ENCODE results near the gene TNRC6A. TPM values are rescaled to one million over a fixed set of nuclear protein-coding genes. Genes with fewer than 3 reads are reported as not detected.
A peak's percentile ranks its signal among the peaks of the same experiment; 100 is the strongest.

Gene TNRC6A
- total and polyA plus RNA-seq, 3 experiments from 2014 or later, result 11.4 to 44.0 (median 40.4) TPM

DNA sequence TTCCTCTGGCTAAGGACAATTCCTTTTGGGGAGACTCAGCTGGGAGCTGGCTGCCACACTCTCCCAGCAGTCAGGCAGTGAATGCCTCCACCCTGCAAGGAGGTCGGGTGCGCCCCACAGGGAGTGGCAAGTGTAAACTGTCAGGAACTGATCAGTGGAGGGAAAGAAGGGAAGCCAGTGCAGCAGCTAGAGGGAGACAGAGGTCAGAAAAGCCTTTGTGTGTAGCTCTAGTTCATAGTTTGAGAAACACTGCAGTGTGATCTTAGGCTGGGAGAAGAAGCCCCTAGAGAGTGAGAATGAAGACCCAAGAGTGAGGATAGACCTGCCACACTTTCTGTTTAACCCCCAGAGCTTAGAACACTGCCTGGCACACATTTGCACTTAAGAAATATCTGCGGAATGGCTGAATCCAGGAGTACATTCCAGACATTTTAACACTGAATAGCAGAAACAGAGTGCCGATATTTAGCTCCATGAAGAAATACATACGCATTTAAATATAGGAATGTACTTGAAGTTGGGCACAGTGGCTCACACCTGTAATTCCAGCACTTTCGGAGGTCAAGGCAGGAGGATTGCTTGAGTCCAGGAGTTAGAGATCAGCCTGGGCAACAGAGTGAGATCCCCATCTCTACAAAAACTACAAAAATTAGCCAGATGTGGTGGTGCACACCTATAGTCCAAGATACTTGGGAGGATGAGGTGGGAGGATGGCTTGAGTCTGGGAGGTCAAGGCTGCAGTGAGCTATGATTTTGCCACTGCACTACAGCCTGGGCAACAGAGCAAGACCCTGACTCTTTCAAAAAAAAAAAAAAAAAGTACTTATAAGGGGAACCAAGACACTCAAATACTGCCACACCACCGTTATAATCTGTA is 105.2 kb downstream of the TNRC6A start:
- H3K27ac Mint-ChIP-seq, result no peak overlapping the region
- no peaks in the 10 kb centered on the region for H3K9me3 Mint-ChIP-seq
- H3K36me3 Mint-ChIP-seq, result peaks cover 5 to 6% (median 5%) of the 10 kb centered on the region in 3 donors
- peaks cover 0 to 1% (median 0%) of the 10 kb centered on the region in 3 donors for H3K4me1 Mint-ChIP-seq
- POLR2A ChIA-PET, result no interaction called here
- H3K27ac ChIP-seq (ENCODE audit: low read depth, low read length), result no peak overlapping the region
- no peaks in the 10 kb centered on the region for H3K9me3 ChIP-seq (ENCODE audit: low read length)
- no peak overlapping the region for H3K4me3 Mint-ChIP-seq
- no peak overlapping the region for H3K4me3 ChIP-seq (ENCODE audit: low read length)
- H3K4me1 ChIP-seq (ENCODE audit: insufficient read depth, low read length), result no peaks in the 10 kb centered on the region
- no peaks in the 10 kb centered on the region for H3K36me3 ChIP-seq (ENCODE audit: insufficient read depth, low read length)
- DNase-seq, result no peak
- no peaks in the 10 kb centered on the region for H3K27me3 Mint-ChIP-seq
- H3K27me3 ChIP-seq (ENCODE audit: insufficient read depth, low read length, poor library complexity, severe bottlenecking), result no peaks in the 10 kb centered on the region
- CTCF ChIA-PET, result interaction anchor here (0.8 to 1.3 kb wide), 3 partner anchors 9 to 391 kb away, joined by 3 to 4 read pairs (median 3); no protein-coding TSS in a partner anchor

DNA sequence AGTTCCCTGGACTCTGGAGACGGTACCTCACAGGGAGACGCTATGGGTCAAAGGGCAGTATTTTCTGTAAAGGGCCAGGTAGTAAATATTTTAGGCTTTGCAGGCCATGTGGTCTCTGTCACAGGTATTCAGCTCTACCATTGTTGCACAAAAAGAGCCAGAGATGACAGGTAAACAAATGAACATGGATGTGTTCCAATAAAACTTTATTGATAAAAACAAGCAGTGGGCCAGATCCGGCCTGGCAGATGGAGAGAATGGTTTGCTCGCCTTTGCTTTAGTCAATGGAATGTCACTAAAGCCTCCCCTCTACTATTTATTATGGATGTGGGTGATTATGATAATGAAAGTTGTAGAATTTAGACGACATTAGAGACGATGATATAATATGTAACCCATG is 107.4 kb downstream of the TNRC6A start:
- Histone ChIP-seq H3K9me3 (ENCODE audit: low read length) (no peaks in the 10 kb centered on the region), H3K27ac (ENCODE audit: low read depth, low read length) (no peak overlapping the region), H3K4me3 (ENCODE audit: low read length) (no peak overlapping the region), H3K36me3 (ENCODE audit: insufficient read depth, low read length) (no peaks in the 10 kb centered on the region), H3K4me1 (ENCODE audit: insufficient read depth, low read length) (no peaks in the 10 kb centered on the region), H3K27me3 (ENCODE audit: insufficient read depth, low read length, poor library complexity, severe bottlenecking) (no peaks in the 10 kb centered on the region)
- no peak overlapping the region for H3K27ac Mint-ChIP-seq
- ChIA-PET POLR2A (no interaction called here), CTCF (no interaction called here)
- peaks cover 0 to 2% of the 10 kb centered on the region in 2 donors for H3K27me3 Mint-ChIP-seq
- peaks cover 4 to 5% (median 4%) of the 10 kb centered on the region in 3 donors for H3K36me3 Mint-ChIP-seq
- no peak overlapping the region for H3K4me3 Mint-ChIP-seq
- H3K4me1 Mint-ChIP-seq, result peaks cover 0 to 1% (median 0%) of the 10 kb centered on the region in 3 donors
- no peak for DNase-seq
- H3K9me3 Mint-ChIP-seq, result no peaks in the 10 kb centered on the region

DNA sequence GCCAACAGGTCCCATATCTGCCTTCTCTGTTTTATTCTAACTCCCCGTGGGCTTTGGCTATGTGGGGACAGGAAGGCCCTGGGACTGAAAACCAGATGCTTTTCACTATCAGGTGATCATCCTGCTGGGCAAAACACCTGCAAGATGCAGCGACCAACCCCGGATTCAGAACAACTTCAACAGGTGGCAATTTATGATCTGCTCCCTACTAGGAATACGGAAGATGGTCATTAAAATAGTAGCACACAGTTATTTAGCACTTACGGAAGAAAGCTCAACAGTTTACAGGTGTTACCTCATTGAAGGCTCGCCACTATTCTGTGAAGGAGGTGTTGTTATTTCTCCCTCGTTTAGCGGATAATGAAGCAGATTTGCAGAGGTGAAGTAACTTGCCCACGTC is 108.5 kb downstream of the TNRC6A start:
- DNase-seq, result no peak
- H3K4me3 Mint-ChIP-seq, result no peak overlapping the region
- H3K4me1 Mint-ChIP-seq, result peaks cover 0 to 1% (median 0%) of the 10 kb centered on the region in 3 donors
- no peak overlapping the region for H3K27ac ChIP-seq (ENCODE audit: low read depth, low read length)
- H3K4me3 ChIP-seq (ENCODE audit: low read length), result no peak overlapping the region
- H3K4me1 ChIP-seq (ENCODE audit: insufficient read depth, low read length), result no peaks in the 10 kb centered on the region
- H3K27ac Mint-ChIP-seq, result no peak overlapping the region
- H3K36me3 ChIP-seq (ENCODE audit: insufficient read depth, low read length), result no peaks in the 10 kb centered on the region
- no peaks in the 10 kb centered on the region for H3K27me3 ChIP-seq (ENCODE audit: insufficient read depth, low read length, poor library complexity, severe bottlenecking)
- ChIA-PET POLR2A (no interaction called here), CTCF (no interaction called here)
- peaks cover 0 to 5% (median 2%) of the 10 kb centered on the region in 3 donors for H3K36me3 Mint-ChIP-seq
- peaks cover 0 to 2% of the 10 kb centered on the region in 2 donors for H3K27me3 Mint-ChIP-seq
- no peaks in the 10 kb centered on the region for H3K9me3 ChIP-seq (ENCODE audit: low read length)
- no peaks in the 10 kb centered on the region for H3K9me3 Mint-ChIP-seq

DNA sequence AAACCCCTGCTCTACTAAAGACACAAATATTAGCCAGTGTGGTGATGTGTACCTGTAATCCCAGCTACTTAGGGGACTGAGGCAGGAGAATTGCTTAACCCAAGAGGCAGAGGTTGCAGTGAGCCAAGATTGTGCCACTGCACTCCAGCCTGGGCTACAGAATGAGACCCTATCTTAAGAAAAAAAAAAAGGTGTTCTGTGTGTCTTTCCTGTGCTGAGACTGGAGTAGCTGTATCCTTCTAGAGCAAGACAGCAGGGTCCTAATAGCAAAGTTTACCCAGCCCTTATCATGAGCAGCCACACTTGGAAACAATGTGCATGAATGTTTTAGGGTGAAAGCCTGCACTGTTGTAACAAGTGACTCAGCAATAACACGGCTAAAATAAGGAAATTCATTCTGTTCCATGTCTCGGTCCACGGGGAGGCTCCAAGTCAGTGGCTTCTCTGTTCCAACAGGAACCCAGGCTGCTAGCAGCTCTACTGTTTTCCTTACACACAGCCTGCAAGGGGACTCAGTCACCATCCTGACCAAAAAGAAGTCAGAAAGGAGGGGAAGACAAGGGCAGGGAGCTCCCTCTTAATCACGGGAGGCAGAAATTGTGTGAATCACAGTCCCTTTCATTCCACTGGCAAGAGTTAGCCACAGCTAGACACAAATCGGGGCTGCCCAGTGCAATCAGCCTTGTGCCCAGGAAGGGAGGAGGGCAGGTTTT is 109.3 kb downstream of the TNRC6A start:
- ChIA-PET POLR2A (no interaction called here), CTCF (no interaction called here)
- Mint-ChIP-seq H3K4me1 (peaks cover 0 to 1% (median 0%) of the 10 kb centered on the region in 3 donors), H3K4me3 (no peak overlapping the region), H3K36me3 (peaks cover 0 to 6% (median 2%) of the 10 kb centered on the region in 3 donors), H3K27ac (peak overlapping the region in 2 of 8 donors; percentile 29 to 37), H3K9me3 (no peaks in the 10 kb centered on the region), H3K27me3 (peaks cover 0 to 2% of the 10 kb centered on the region in 2 donors)
- no peak overlapping the region for H3K4me3 ChIP-seq (ENCODE audit: low read length)
- H3K9me3 ChIP-seq (ENCODE audit: low read length), result no peaks in the 10 kb centered on the region
- no peak overlapping the region for H3K27ac ChIP-seq (ENCODE audit: low read depth, low read length)
- H3K27me3 ChIP-seq (ENCODE audit: insufficient read depth, low read length, poor library complexity, severe bottlenecking), result no peaks in the 10 kb centered on the region
- no peaks in the 10 kb centered on the region for H3K36me3 ChIP-seq (ENCODE audit: insufficient read depth, low read length)
- H3K4me1 ChIP-seq (ENCODE audit: insufficient read depth, low read length), result no peaks in the 10 kb centered on the region
- no peak for DNase-seq

DNA sequence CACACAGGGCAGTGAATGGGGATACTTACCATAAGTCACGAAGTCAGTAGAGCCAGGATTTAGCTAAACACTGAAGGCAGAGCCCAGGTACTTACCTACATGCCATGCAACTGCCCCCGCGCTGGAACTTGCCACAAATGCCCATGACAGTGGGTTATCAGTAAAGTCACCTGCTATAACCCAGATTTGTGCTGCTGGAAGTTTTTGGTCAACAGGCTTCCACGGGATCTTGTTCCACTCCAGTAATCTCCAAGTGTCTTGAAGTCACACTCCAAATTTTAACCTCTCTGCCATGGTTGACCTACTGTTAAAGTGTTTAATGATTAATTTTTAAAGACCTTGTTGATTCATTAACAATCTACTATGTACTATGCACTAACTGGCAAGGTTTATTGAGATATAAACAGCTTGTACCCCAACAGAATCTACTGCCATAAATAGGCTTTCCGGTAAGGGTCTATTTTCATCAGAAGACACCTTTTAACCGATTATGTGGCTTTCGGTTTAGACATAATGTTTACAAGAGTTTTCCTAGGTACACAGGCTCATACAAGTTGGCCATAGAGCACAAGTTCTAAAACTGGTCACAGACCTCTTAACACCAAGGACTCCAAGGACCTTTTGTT is 110.0 kb downstream of the TNRC6A start:
- Mint-ChIP-seq H3K36me3 (peaks cover 2 to 12% (median 3%) of the 10 kb centered on the region in 3 donors), H3K27me3 (peaks cover 0 to 2% of the 10 kb centered on the region in 2 donors), H3K4me3 (no peak overlapping the region), H3K9me3 (no peaks in the 10 kb centered on the region), H3K4me1 (peaks cover 0 to 1% (median 0%) of the 10 kb centered on the region in 3 donors), H3K27ac (no peak overlapping the region)
- Histone ChIP-seq H3K27me3 (ENCODE audit: insufficient read depth, low read length, poor library complexity, severe bottlenecking) (no peaks in the 10 kb centered on the region), H3K9me3 (ENCODE audit: low read length) (no peaks in the 10 kb centered on the region), H3K4me3 (ENCODE audit: low read length) (no peak overlapping the region), H3K4me1 (ENCODE audit: insufficient read depth, low read length) (no peaks in the 10 kb centered on the region), H3K36me3 (ENCODE audit: insufficient read depth, low read length) (no peaks in the 10 kb centered on the region), H3K27ac (ENCODE audit: low read depth, low read length) (no peak overlapping the region)
- POLR2A ChIA-PET, result no interaction called here
- DNase-seq, result no peak
- CTCF ChIA-PET, result no interaction called here

DNA sequence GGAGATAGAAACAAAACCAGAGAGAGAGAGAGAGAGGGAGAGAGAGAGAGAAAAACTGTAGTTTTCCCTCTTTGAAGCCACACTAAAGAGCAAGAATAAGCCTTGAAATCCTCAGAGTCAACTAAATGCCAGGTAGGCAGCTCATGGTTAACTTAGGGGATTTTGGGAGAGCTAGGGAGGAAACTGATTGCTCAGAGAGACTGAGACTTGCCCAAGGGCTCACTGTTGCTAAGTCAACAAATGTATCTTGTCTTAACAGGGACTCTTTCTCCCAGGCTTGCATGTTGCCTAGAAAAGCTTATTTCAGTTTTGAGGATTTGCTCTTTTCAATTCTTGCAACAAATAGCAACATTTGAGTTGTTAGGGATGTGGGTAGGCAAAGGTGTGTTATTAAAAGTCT is 111.8 kb downstream of the TNRC6A start:
- Histone ChIP-seq H3K9me3 (ENCODE audit: low read length) (no peaks in the 10 kb centered on the region), H3K27me3 (ENCODE audit: insufficient read depth, low read length, poor library complexity, severe bottlenecking) (no peaks in the 10 kb centered on the region), H3K4me3 (ENCODE audit: low read length) (no peak overlapping the region), H3K27ac (ENCODE audit: low read depth, low read length) (no peak overlapping the region), H3K4me1 (ENCODE audit: insufficient read depth, low read length) (no peaks in the 10 kb centered on the region), H3K36me3 (ENCODE audit: insufficient read depth, low read length) (no peaks in the 10 kb centered on the region)
- peaks cover 0 to 2% of the 10 kb centered on the region in 2 donors for H3K27me3 Mint-ChIP-seq
- peaks cover 2 to 10% (median 3%) of the 10 kb centered on the region in 3 donors for H3K36me3 Mint-ChIP-seq
- CTCF ChIA-PET, result interaction anchor here (0.9 kb wide), 1 partner anchor 9 kb away, joined by 3 read pairs; no protein-coding TSS in a partner anchor
- H3K9me3 Mint-ChIP-seq, result no peaks in the 10 kb centered on the region
- POLR2A ChIA-PET, result no interaction called here
- H3K4me3 Mint-ChIP-seq, result no peak overlapping the region
- DNase-seq, result no peak
- no peak overlapping the region for H3K27ac Mint-ChIP-seq
- H3K4me1 Mint-ChIP-seq, result peaks cover 0 to 1% (median 0%) of the 10 kb centered on the region in 3 donors

DNA sequence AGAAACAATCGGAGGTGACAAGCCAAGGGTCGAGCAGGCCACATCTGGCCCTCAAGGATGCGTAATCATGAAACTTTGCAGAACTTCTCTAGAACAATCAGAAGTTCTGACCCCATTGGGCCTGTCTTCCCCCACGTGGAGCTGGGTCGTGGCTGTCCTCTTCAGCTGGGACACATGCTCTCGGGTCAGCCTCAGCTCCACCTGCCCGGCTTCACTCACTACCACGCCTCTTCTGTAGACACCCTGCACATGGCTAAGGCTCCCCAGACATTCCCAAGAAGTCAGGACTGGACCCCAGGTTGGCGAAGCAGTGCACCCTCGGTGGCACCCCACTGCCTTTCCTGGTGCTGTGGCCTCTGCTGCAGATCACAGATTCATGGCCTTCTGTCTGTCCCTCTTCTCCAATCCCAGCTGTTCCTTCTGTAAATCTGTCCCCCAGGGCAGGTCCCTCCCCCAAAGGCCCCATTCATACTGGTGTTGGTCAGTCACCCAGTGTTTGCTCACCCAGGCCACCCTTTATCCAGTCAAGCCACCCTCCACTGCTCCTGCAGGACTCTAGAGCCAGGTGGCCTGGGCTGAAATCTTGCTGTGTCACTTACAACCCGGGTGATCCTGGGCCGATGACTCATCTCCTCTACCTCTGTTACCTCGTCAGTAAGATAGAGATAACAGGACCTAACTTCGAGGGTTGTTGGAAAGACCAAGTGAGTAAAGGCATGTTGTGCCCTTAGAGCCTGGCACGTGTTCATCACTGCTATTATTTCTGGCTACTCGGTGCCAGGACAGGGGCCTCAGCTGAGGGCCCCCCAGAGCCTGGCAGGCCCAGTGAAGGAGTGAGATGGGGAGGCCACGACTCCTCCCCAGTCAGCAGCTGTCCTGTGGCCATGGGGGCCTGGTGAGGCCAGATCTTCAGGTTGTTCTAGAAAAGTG is 114.9 kb downstream of the TNRC6A start:
- Histone ChIP-seq H3K27ac (ENCODE audit: low read depth, low read length) (no peak overlapping the region), H3K4me1 (ENCODE audit: insufficient read depth, low read length) (no peaks in the 10 kb centered on the region), H3K36me3 (ENCODE audit: insufficient read depth, low read length) (no peaks in the 10 kb centered on the region), H3K27me3 (ENCODE audit: insufficient read depth, low read length, poor library complexity, severe bottlenecking) (no peaks in the 10 kb centered on the region), H3K4me3 (ENCODE audit: low read length) (no peak overlapping the region), H3K9me3 (ENCODE audit: low read length) (no peaks in the 10 kb centered on the region)
- Mint-ChIP-seq H3K4me1 (no peaks in the 10 kb centered on the region), H3K27me3 (peaks cover 0 to 2% of the 10 kb centered on the region in 2 donors), H3K9me3 (no peaks in the 10 kb centered on the region), H3K27ac (no peak overlapping the region), H3K36me3 (peaks cover 0 to 10% (median 3%) of the 10 kb centered on the region in 3 donors), H3K4me3 (no peak overlapping the region)
- CTCF ChIA-PET, result no interaction called here
- no peak for DNase-seq
- POLR2A ChIA-PET, result no interaction called here

Measured in CD8-positive, alpha-beta memory T cell (primary cell).